GM18868 (cell line): Measurements from ENCODE around the gene SYNE4.
A peak's percentile ranks its signal among the peaks of the same experiment; 100 is the strongest.
"Not testable (repeated sequence)": the region's sequence is repeated elsewhere in the genome, so short reads cannot be mapped to it uniquely, and the experiment has no call there.

Experiments
- ATAC-seq: cut with Tn5 transposase; IDR thresholded peaks from one replicate; pipeline ENCODE4 v1.9.1; 2021; ENCODE audit warnings: mild to moderate bottlenecking, moderate library complexity; ENCODE audit not compliant: unreplicated experiment

SYNE4 gene

GRCh38 chr19:36008336-36008978 is at the start of gene SYNE4:
TSS of gene SYNE4 (minus strand) at chr19:36008813. CDS start at chr19:36008681, 132 bp downstream.
- no peak for ATAC-seq

GRCh38 chr19:36054733-36055686 is 46.4 kb upstream of the SYNE4 start, which contains the start of gene WDR62:
TSS of gene WDR62 (plus strand) at chr19:36054897. CDS start at chr19:36054972, 75 bp downstream.
- peak; percentile 68 for ATAC-seq

- ATAC-seq = peak; percentile 81
Observed at GRCh38 chr19:36054119-36054732, 45.6 kb upstream of the SYNE4 start, which contains the start of gene THAP8. TSS of gene THAP8 (minus strand) at chr19:36054285. CDS start at chr19:36054217, 68 bp downstream.

GRCh38 chr19:36051637-36052036 is 43.0 kb upstream of the SYNE4 start:
- ATAC-seq = no peak

- ATAC-seq = no peak
Observed at GRCh38 chr19:36051236-36051635, 42.6 kb upstream of the SYNE4 start.

- no peak for ATAC-seq
Observed at GRCh38 chr19:36049080-36049698, 40.6 kb upstream of the SYNE4 start.

- no peak for ATAC-seq
Observed at GRCh38 chr19:36047835-36048234, 39.2 kb upstream of the SYNE4 start.

- no peak for ATAC-seq
Observed at GRCh38 chr19:36046443-36047050, 37.9 kb upstream of the SYNE4 start.

- no peak for ATAC-seq
Observed at GRCh38 chr19:36043952-36044351, 35.3 kb upstream of the SYNE4 start.

GRCh38 chr19:36041831-36042230 is 33.2 kb upstream of the SYNE4 start:
- ATAC-seq = no peak

- ATAC-seq = not testable (repeated sequence)
Observed at GRCh38 chr19:36041092-36041491, 32.5 kb upstream of the SYNE4 start.

- ATAC-seq = no peak
Observed at GRCh38 chr19:36040495-36040894, 31.9 kb upstream of the SYNE4 start.

GRCh38 chr19:36032251-36033104 is 23.9 kb upstream of the SYNE4 start, which contains the start of gene CLIP3:
TSS of gene CLIP3 (minus strand) at chr19:36032873. CDS start at chr19:36032357, 516 bp downstream.
- ATAC-seq = no peak

- ATAC-seq = no peak
Observed at GRCh38 chr19:36031308-36031707, 22.7 kb upstream of the SYNE4 start.

GRCh38 chr19:36030264-36031148 is 21.9 kb upstream of the SYNE4 start:
- ATAC-seq = no peak

- ATAC-seq = no peak
Observed at GRCh38 chr19:36028313-36029041, 19.9 kb upstream of the SYNE4 start.

- no peak for ATAC-seq
Observed at GRCh38 chr19:36027696-36028095, 19.1 kb upstream of the SYNE4 start.
